HCT116 (cell line): Measurements from ENCODE around the gene OR5H14. TPM values are rescaled to one million over a fixed set of nuclear protein-coding genes. Genes with fewer than 3 reads are reported as not detected.
A peak's percentile ranks its signal among the peaks of the same experiment; 100 is the strongest.

ENCODE experiments used
- ATAC-seq: fragments of 200-7000 bp; cut with Tn5 transposase; 2 replicates; pipeline ENCODE4 v1.9.1; 2020; ENCODE audit warnings: mild to moderate bottlenecking, moderate library complexity
- BruUV-seq: library from RNA; stranded (reverse); fragments of 400-500 nt; replicated peaks from 2 replicates; lab custom pipeline; 2021; lab: Mats Ljungman, UMichigan
- CTCF ChIA-PET: fragments of 300-600 bp; sonication (Branson Sonifier 250); formaldehyde crosslinking; loops from one replicate; lab custom pipeline; 2021; ENCODE audit warnings: antibody characterized with exemption; lab: Charles Lee
- POLR2A ChIA-PET: fragments of 300-600, 350-600 bp; sonication (Branson Sonifier 250); formaldehyde crosslinking; loops from one replicate; lab custom pipeline; 2021; ENCODE audit warnings: antibody characterized with exemption; lab: Charles Lee
- RAD21 ChIA-PET, 2 experiments: fragments of 300-600 bp; sonication (Branson Sonifier 250); formaldehyde crosslinking; loops; one replicate each; lab custom pipeline; 2023; ENCODE audit warnings: low total read pairs in 2 of 2; ENCODE audit not compliant: uncharacterized antibody in 2 of 2, unreplicated experiment in 2 of 2, low non-redundant PET in 1 of 2; lab: Charles Lee
- DNase-seq: peaks from one replicate; pipeline ENCODE4 v3.0.0-alpha.2; 2010; ENCODE audit warnings: low read depth, low spot score
- H2AFZ ChIP-seq: fragments of 200-600 bp; shearing (Covaris generic), sonication (generic); 2 replicates; pipeline ENCODE4 v1.6.1; 2017; ENCODE audit warnings: low read depth, mixed run types, mixed read lengths, antibody characterized with exemption, low read length; ENCODE audit not compliant: poor library complexity, severe bottlenecking
- H3K27ac ChIP-seq: 2 replicates; pipeline ENCODE4 v1.5.1; 2012; ENCODE audit warnings: low read depth, low read length
- H3K27me3 ChIP-seq: fragments of 200-600 bp; sonication (generic); 2 replicates; pipeline ENCODE4 v1.6.1; 2016; ENCODE audit warnings: mixed run types, low read length, mixed read lengths; ENCODE audit not compliant: insufficient read depth
- H3K36me3 ChIP-seq, 2 experiments: fragments of 200-500 bp in 1 of 2; fragments of 200-600 bp in 1 of 2; sonication (Bioruptor generic) in 1 of 2; sonication (generic) in 1 of 2; 2 replicates each; pipeline versions ENCODE4 v1.5.1 to v1.6.1; 2014 to 2016; ENCODE audit warnings: low read length in 2 of 2, inconsistent platforms in 1 of 2, mixed read lengths in 1 of 2, mixed run types in 1 of 2; ENCODE audit not compliant: insufficient read depth in 2 of 2, control insufficient read depth in 1 of 2
- H3K4me1 ChIP-seq, 2 experiments: fragments of 200-600 bp in 1 of 2; sonication (generic) in 1 of 2; 2 replicates each; pipeline versions ENCODE4 v1.5.1 to v1.6.1; 2012 to 2017; ENCODE audit warnings: low read length in 2 of 2, inconsistent platforms in 1 of 2, mild to moderate bottlenecking in 1 of 2, mixed read lengths in 1 of 2, mixed run types in 1 of 2, moderate library complexity in 1 of 2; ENCODE audit not compliant: insufficient read depth in 2 of 2, control insufficient read depth in 1 of 2
- H3K4me2 ChIP-seq: fragments of 200-600 bp; sonication (generic); 2 replicates; pipeline ENCODE4 v1.6.1; 2017; ENCODE audit warnings: mixed run types, low read length, mixed read lengths
- H3K4me3 ChIP-seq, 2 experiments: fragments of 200-600 bp in 1 of 2; sonication (generic) in 1 of 2; replicated peaks in 1 of 2; 2 replicates each; pipeline ENCODE4 v1.5.1; 2011 to 2016; ENCODE audit warnings: low read length in 2 of 2, control low read depth in 1 of 2, low read depth in 1 of 2, mild to moderate bottlenecking in 1 of 2, mixed read lengths in 1 of 2, mixed run types in 1 of 2
- H3K79me2 ChIP-seq: fragments of 200-600 bp; sonication (generic); 2 replicates; pipeline ENCODE4 v1.6.1; 2017; ENCODE audit warnings: mild to moderate bottlenecking, mixed run types, low read length, moderate library complexity, mixed read lengths; ENCODE audit not compliant: insufficient read depth
- H3K9ac ChIP-seq: fragments of 200-600 bp; sonication (generic); 2 replicates; pipeline ENCODE4 v1.6.1; 2016; ENCODE audit warnings: low read length, mixed read lengths
- H3K9me2 ChIP-seq: fragments of 200-600 bp; sonication (generic), shearing (Covaris generic); 2 replicates; pipeline ENCODE4 v1.6.1; 2017; ENCODE audit warnings: mixed run types, mild to moderate bottlenecking, moderate library complexity; ENCODE audit not compliant: insufficient read depth
- H3K9me3 ChIP-seq, 2 experiments: fragments of 200-500 bp in 1 of 2; fragments of 200-600 bp in 1 of 2; sonication (Bioruptor generic) in 1 of 2; sonication (generic) in 1 of 2; 2 replicates each; pipeline ENCODE4 v1.6.1; 2014 to 2017; ENCODE audit warnings: low read length in 2 of 2, mixed read lengths in 2 of 2, inconsistent platforms in 1 of 2, low read depth in 1 of 2, mild to moderate bottlenecking in 1 of 2, mixed run types in 1 of 2, moderate library complexity in 1 of 2; ENCODE audit not compliant: control insufficient read depth in 1 of 2, insufficient read depth in 1 of 2
- H4K20me1 ChIP-seq: fragments of 200-600 bp; sonication (generic), shearing (Covaris generic); 2 replicates; pipeline ENCODE4 v1.6.1; 2017; ENCODE audit warnings: mixed run types, mild to moderate bottlenecking, moderate library complexity; ENCODE audit not compliant: insufficient read depth
- CTCF ChIP-seq, 3 experiments: fragments of 200-600 bp in 1 of 3; sonication (generic) in 1 of 3; IDR thresholded peaks in 2 of 3; conservative IDR thresholded peaks in 1 of 3; 2 replicates each; pipeline ENCODE4 v1.5.1; 2012 to 2017; ENCODE audit warnings: low read depth in 2 of 3, low read length in 2 of 3, antibody characterized with exemption in 1 of 3, borderline replicate concordance in 1 of 3, control low read depth in 1 of 3, mild to moderate bottlenecking in 1 of 3, mixed read lengths in 1 of 3, mixed run types in 1 of 3, moderate library complexity in 1 of 3; ENCODE audit not compliant: insufficient read depth in 1 of 3
- EZH2phosphoT487 ChIP-seq: fragments of 200-600 bp; IDR thresholded peaks from 2 replicates; pipeline ENCODE4 v1.6.1; 2018; ENCODE audit warnings: antibody characterized with exemption, borderline replicate concordance
- MAX ChIP-seq: IDR thresholded peaks from 2 replicates; pipeline ENCODE4 v1.6.1; 2012
- RAD21 ChIP-seq: IDR thresholded peaks from 2 replicates; pipeline ENCODE4 v1.6.1; 2012; ENCODE audit warnings: low read depth, mild to moderate bottlenecking
- SIN3A ChIP-seq: IDR thresholded peaks from 2 replicates; pipeline ENCODE4 v1.6.1; 2012; ENCODE audit warnings: low read depth
- SP1 ChIP-seq: IDR thresholded peaks from 2 replicates; pipeline ENCODE4 v1.6.1; 2012; ENCODE audit warnings: low read depth
- intact Hi-C: fragments of 100-400 bp; cut with micrococcal nuclease; formaldehyde crosslinking; loops from 2 replicates; pipeline ENCODE4 v1.10.0; 2022
- total RNA-seq: library from RNA; stranded (reverse); gene quantifications from one replicate; pipeline ENCODE4 v1.2.1, GENCODE V29; 2021; ENCODE audit not compliant: unreplicated experiment

The OR5H14 gene
- total RNA-seq, 1 experiment from 2014 or later = not detected

DNA sequence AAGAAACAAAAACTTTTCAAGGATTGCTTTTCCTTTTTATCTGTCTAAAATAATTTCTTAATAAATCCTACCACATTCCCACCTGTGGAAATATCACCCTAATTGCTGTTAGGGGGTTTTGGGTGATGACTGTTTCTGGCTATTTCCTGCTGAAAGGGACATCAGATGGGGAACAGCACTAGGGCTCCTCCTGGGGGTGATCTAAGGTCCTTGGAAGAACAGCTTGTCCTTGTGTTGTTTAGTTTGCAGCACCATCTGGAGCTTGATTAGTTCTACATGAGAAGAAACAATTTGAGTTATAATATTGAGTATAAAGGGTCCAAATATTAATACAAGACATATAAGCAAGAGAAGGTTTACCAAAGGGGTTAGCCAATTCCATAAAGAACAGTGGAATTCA is 37.9 kb downstream of the OR5H14 start:
- CTCF ChIA-PET = interaction anchor here (1.0 to 2.2 kb wide), 2 partner anchors 144 to 146 kb away, joined by 3 to 18 read pairs; no protein-coding TSS in a partner anchor
- RAD21 ChIA-PET = interaction anchor here in 1 of 2 experiments (1.2 kb wide), 1 partner anchor 147 kb away, joined by 5 read pairs; no protein-coding TSS in a partner anchor
- Histone ChIP-seq H3K4me3 (no peak overlapping the region), H3K36me3 (no peaks in the 10 kb centered on the region), H3K79me2 (no peaks in the 10 kb centered on the region), H3K27me3 (no peaks in the 10 kb centered on the region), H3K9me2 (no peaks in the 10 kb centered on the region), H3K9me3 (no peaks in the 10 kb centered on the region), H4K20me1 (no peaks in the 10 kb centered on the region), H3K4me1 (no peaks in the 10 kb centered on the region), H3K4me2 (no peak overlapping the region), H3K9ac (no peak overlapping the region), H2AFZ (no peak overlapping the region), H3K27ac (no peak overlapping the region)
- DNase-seq (peak; percentile 10), ATAC-seq (peak; percentile 75; the same call in 1 of the 2 replicates)
- intact Hi-C loops = loop anchor here (1.0 to 10.0 kb wide), 2 partner anchors 146 to 390 kb away; no protein-coding TSS in a partner anchor
- BruUV-seq = no TSS peak
- POLR2A ChIA-PET = no interaction called here
- TF ChIP-seq RAD21 = peak; percentile 41
- peak; percentile 29 to 72 (median 30); a peak in 3 of 6 replicates for TF ChIP-seq CTCF (IDR thresholded peaks at IDR 0.05 in 2 of 3, conservative IDR thresholded peaks at IDR 0.05 in 1 of 3; ENCODE audit: borderline replicate concordance in 1 of 3, insufficient read depth in 1 of 3, low read depth in 2 of 3, low read length in 2 of 3)
- TF ChIP-seq EZH2phosphoT487 = no peak

- peak; percentile 80 for ATAC-seq
- POLR2A ChIA-PET = no interaction called here
Measured at GRCh38 chr3:98188545-98188944, 41.3 kb downstream of the OR5H14 start.

More at GRCh38 chr3:98188545-98188944, 41.3 kb downstream of the OR5H14 start:
- Histone ChIP-seq H3K79me2 (no peaks in the 10 kb centered on the region), H3K27me3 (no peaks in the 10 kb centered on the region), H3K9me2 (no peaks in the 10 kb centered on the region), H3K27ac (no peak overlapping the region), H3K4me3 (no peak overlapping the region), H3K36me3 (no peaks in the 10 kb centered on the region), H4K20me1 (no peaks in the 10 kb centered on the region), H3K9me3 (no peaks in the 10 kb centered on the region), H3K4me1 (no peaks in the 10 kb centered on the region), H3K4me2 (no peak overlapping the region), H3K9ac (no peak overlapping the region), H2AFZ (no peak overlapping the region)
- BruUV-seq = no TSS peak
- CTCF ChIA-PET = no interaction called here
- DNase-seq = peak; percentile 7
- TF ChIP-seq CTCF (IDR thresholded peaks at IDR 0.05 in 2 of 3, conservative IDR thresholded peaks at IDR 0.05 in 1 of 3; ENCODE audit: borderline replicate concordance in 1 of 3, insufficient read depth in 1 of 3, low read depth in 2 of 3, low read length in 2 of 3) (peak; percentile 5 to 41 (median 40); a peak in 4 of 6 replicates), SP1 (no peak), MAX (0 out of 2 replicates have a peak, but pooled peaks have one; percentile 16), SIN3A (no peak), RAD21 (peak; percentile 28; the same call in 1 of the 2 replicates)
- intact Hi-C loops = loop anchor here (2.0 to 10.0 kb wide), 2 partner anchors 140 to 386 kb away; no protein-coding TSS in a partner anchor
- RAD21 ChIA-PET = no interaction called here
